Common myeloid progenitor, CD34-positive (primary cell): ENCODE measurements around the gene PFN1.

Source experiments
- CTCF ChIA-PET: fragments of 350-600 bp; sonication (Branson Sonifier 250); formaldehyde crosslinking; loops from one replicate; lab custom pipeline; 2021; ENCODE audit warnings: antibody characterized with exemption; lab: Charles Lee
- POLR2A ChIA-PET: fragments of 350-600 bp; sonication (Branson Sonifier 250); formaldehyde crosslinking; loops from one replicate; lab custom pipeline; 2021; ENCODE audit warnings: antibody characterized with exemption; lab: Charles Lee
- DNase-seq, 3 donors: peaks; one replicate each; pipeline versions ENCODE4 v3.0.0 to v3.0.0-alpha.2; 2013
- H3K27ac ChIP-seq, 2 experiments: 1 replicate in 1 of 2; 2 replicates in 1 of 2; pipeline ENCODE4 v1.7.0; 2013; ENCODE audit warnings: inconsistent platforms in 2 of 2, low read length in 2 of 2, mild to moderate bottlenecking in 2 of 2, low read depth in 1 of 2, moderate library complexity in 1 of 2; ENCODE audit not compliant: severe bottlenecking in 2 of 2, insufficient read depth in 1 of 2, poor library complexity in 1 of 2
- H3K27me3 ChIP-seq, 5 experiments: replicated peaks in 2 of 5; 1 replicate in 3 of 5; 2 replicates in 2 of 5; pipeline versions ENCODE4 v1.6.1 to v1.7.0; 2013; ENCODE audit warnings: low read length in 4 of 5, mild to moderate bottlenecking in 2 of 5, moderate library complexity in 2 of 5, inconsistent platforms in 1 of 5; ENCODE audit not compliant: insufficient read depth in 5 of 5, control insufficient read depth in 4 of 5
- H3K36me3 ChIP-seq, 4 experiments: 1 replicate in 2 of 4; 2 replicates in 2 of 4; pipeline versions ENCODE4 v1.6.1 to v1.7.0; 2013; ENCODE audit warnings: low read length in 3 of 4, control low read depth in 1 of 4, mild to moderate bottlenecking in 1 of 4; ENCODE audit not compliant: control insufficient read depth in 4 of 4, insufficient read depth in 4 of 4
- H3K4me1 ChIP-seq, 4 experiments: 1 replicate in 3 of 4; 2 replicates in 1 of 4; pipeline versions ENCODE4 v1.6.1 to v1.7.1; 2013; ENCODE audit warnings: low read length in 3 of 4, mild to moderate bottlenecking in 3 of 4, control low read depth in 1 of 4, inconsistent platforms in 1 of 4, moderate library complexity in 1 of 4; ENCODE audit not compliant: control insufficient read depth in 4 of 4, insufficient read depth in 4 of 4; ENCODE audit errors: control extremely low read depth in 1 of 4
- H3K4me3 ChIP-seq, 7 experiments: 1 replicate in 4 of 7; 2 replicates in 3 of 7; pipeline versions ENCODE4 v1.5.1 to v1.7.0; 2013; ENCODE audit warnings: mild to moderate bottlenecking in 7 of 7, low read length in 6 of 7, moderate library complexity in 6 of 7, inconsistent platforms in 2 of 7, low read depth in 2 of 7, control low read depth in 1 of 7; ENCODE audit not compliant: insufficient read depth in 4 of 7, control insufficient read depth in 1 of 7; ENCODE audit errors: extremely low read depth in 1 of 7
- H3K9me3 ChIP-seq, 5 experiments: 1 replicate in 4 of 5; 2 replicates in 1 of 5; pipeline versions ENCODE4 v1.6.1 to v1.7.1; 2013; ENCODE audit warnings: low read length in 4 of 5, mild to moderate bottlenecking in 2 of 5, inconsistent platforms in 1 of 5, low read depth in 1 of 5, moderate library complexity in 1 of 5; ENCODE audit not compliant: control insufficient read depth in 4 of 5, insufficient read depth in 2 of 5; ENCODE audit errors: control extremely low read depth in 1 of 5
- WGBS: methylation state at CpG from one replicate; pipeline ENCODE4 v1.1.5; 2013; ENCODE audit not compliant: insufficient coverage; 5-methylcytosine and 5-hydroxymethylcytosine counted together

PFN1 gene

DNA sequence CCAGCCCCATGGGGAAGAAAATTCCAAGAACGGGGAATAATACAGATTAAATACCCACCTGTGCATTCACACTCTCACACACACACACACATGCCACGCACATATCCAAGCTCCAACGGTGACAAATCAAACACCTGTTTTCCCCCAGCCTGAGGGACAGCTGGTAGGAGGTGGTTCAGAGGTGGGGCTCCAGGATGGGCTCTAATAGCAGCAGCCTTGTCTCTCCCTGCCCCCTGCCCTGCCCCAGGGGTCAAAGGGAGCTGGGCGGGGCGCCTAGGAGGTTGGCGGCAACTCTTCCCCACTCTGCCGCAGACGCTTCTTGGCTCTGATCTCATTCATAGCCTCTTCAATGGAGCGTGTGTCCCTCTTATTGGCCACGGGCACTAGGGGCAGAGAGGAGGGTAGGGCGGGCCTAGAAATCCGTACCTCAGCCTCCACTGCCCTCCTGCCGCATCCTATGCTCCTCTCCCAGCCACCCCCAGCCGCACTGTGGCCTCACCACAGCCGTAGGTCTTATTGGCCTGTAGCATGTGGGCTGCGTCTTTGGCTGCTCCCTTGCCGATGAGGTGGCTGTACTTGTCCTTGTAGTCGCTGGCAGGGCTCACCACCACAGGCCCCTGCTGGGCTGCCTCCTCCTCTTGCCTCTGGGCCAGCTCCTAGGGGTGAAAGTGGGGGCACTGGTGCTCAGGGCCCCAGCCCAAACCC is 11.1 kb upstream of the PFN1 start:
- WGBS = 98% methylated on average over 7 of the region's 18 CpGs
- POLR2A ChIA-PET = no interaction called here
- peaks cover 7 to 23% (median 20%) of the 10 kb centered on the region in 4 experiments for H3K36me3 ChIP-seq

DNA sequence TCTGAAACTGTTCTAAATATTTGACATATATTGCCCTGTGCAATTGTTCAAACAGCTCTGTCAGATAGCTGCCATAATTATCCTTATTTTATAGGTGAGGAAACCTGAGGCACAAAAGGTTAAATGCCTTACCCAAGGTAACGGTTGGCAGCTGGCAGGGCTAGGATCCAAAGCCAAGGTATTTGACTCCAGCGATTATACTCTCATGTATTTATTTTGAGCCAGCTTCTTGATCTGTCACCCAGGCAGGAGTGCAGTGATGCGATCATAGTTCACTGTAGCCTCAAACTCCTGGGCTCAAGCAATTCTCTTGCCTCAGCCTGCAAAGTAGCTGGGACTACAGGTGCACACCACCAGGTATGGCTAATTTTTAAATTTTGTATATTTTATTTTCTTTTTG is 9.8 kb upstream of the PFN1 start:
- Histone ChIP-seq H3K4me3 (no peak overlapping the region), H3K27me3 (no peaks in the 10 kb centered on the region), H3K27ac (no peak overlapping the region), H3K9me3 (no peaks in the 10 kb centered on the region), H3K36me3 (peaks cover 7 to 23% (median 20%) of the 10 kb centered on the region in 4 experiments), H3K4me1 (no peaks in the 10 kb centered on the region)
- DNase-seq = no peak
- POLR2A ChIA-PET = no interaction called here
- WGBS = 94% methylated on average over 3 of the region's 3 CpGs
- CTCF ChIA-PET = interaction anchor here (1.0 to 8.5 kb wide), 4 partner anchors 8 to 49 kb away, joined by 3 to 69 read pairs (median 4); partner anchors contain the start of genes RNF167, SLC25A11 and SPAG7

More for the DNA sequence above, 11.1 kb upstream of the PFN1 start:
- no peaks in the 10 kb centered on the region for H3K9me3 ChIP-seq
- no peak overlapping the region for H3K27ac ChIP-seq
- no peaks in the 10 kb centered on the region for H3K4me1 ChIP-seq
- no peaks in the 10 kb centered on the region for H3K27me3 ChIP-seq
- no peak for DNase-seq
- CTCF ChIA-PET = interaction anchor here (1.2 to 8.5 kb wide), 4 partner anchors 7 to 23 kb away, joined by 3 to 69 read pairs (median 3); partner anchors contain the start of genes PFN1 and SPAG7
- H3K4me3 ChIP-seq = no peak overlapping the region

DNA sequence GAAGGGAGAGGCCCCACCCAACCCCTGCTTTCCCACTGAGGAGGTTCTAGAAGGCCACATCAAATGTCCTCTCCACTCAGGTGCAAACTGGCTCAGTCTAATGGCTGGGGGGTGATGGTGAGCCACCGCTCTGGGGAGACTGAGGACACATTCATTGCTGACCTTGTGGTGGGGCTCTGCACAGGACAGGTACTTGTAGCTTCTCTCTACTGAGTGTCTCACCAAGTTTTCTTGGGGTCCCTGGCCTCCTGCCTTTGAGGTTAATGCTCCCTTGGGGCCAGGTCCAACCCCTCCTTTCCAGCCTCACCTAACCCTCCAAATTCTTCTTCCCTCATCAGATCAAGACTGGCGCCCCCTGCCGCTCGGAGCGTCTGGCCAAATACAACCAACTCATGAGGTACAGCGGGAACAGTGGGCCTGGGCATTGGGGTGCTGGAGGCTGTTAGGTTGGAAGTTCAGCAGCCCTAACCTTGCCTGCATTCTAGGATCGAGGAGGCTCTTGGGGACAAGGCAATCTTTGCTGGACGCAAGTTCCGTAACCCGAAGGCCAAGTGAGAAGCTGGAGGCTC is 8.2 kb upstream of the PFN1 start:
- no peak overlapping the region for H3K4me3 ChIP-seq
- ChIA-PET CTCF (interaction anchor here (0.6 to 8.5 kb wide), 7 partner anchors 9 to 51 kb away, joined by 3 to 69 read pairs (median 4); partner anchors contain the start of genes RNF167, SLC25A11 and SPAG7), POLR2A (no interaction called here)
- peaks cover 7 to 22% (median 19%) of the 10 kb centered on the region in 4 experiments for H3K36me3 ChIP-seq
- no peak overlapping the region for H3K27ac ChIP-seq
- H3K9me3 ChIP-seq = no peaks in the 10 kb centered on the region
- peak in 2 of 3 donors; percentile 54 to 57 for DNase-seq
- WGBS = 90% methylated on average over 10 of the region's 10 CpGs
- no peaks in the 10 kb centered on the region for H3K27me3 ChIP-seq
- peaks cover 0 to 4% (median 0%) of the 10 kb centered on the region in 4 experiments for H3K4me1 ChIP-seq

DNA sequence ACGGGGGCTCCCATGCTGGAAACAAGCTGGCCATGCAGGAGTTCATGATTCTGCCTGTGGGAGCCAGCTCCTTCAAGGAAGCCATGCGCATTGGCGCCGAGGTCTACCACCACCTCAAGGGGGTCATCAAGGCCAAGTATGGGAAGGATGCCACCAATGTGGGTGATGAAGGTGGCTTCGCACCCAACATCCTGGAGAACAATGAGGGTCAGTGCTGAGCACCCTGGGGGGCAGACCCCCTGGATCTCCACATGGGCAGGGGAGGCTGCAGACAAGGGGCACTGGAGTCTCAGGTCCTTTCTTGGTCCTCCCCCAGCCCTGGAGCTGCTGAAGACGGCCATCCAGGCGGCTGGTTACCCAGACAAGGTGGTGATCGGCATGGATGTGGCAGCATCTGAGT is 6.8 kb upstream of the PFN1 start:
- no peaks in the 10 kb centered on the region for H3K27me3 ChIP-seq
- H3K9me3 ChIP-seq = no peaks in the 10 kb centered on the region
- H3K36me3 ChIP-seq = peaks cover 2 to 14% (median 12%) of the 10 kb centered on the region in 4 experiments
- H3K27ac ChIP-seq = no peak overlapping the region
- no peak overlapping the region for H3K4me3 ChIP-seq
- ChIA-PET POLR2A (no interaction called here), CTCF (interaction anchor here (1.0 to 8.5 kb wide), 7 partner anchors 8 to 52 kb away, joined by 3 to 69 read pairs (median 4); partner anchors contain the start of genes CHRNE and SPAG7)
- peaks cover 2 to 19% (median 13%) of the 10 kb centered on the region in 4 experiments for H3K4me1 ChIP-seq
- WGBS = 99% methylated on average over 6 of the region's 8 CpGs
- no peak for DNase-seq

DNA sequence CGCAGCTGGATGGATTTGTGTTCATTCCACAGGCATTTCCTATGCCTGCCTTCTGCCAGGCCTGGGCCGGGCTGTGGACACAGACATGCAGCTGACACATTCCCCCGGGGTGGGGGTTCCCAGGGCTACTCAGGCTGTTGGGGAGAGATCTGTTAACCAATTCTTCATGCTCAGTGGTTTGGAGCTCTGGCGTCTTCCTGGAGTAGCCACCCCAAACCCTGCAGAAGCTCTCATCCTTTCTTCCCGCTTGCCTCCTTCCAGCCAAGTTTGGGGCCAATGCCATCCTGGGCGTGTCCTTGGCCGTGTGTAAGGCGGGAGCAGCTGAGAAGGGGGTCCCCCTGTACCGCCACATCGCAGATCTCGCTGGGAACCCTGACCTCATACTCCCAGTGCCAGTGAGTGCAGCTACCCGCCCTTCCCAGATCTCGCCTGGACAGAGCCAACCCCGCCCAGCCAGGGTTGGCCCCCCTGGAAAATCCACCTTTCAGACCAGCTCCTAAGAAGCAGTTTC is 5.2 kb upstream of the PFN1 start:
- WGBS = 94% methylated on average over 12 of the region's 14 CpGs
- H3K27ac ChIP-seq = no peak overlapping the region
- no peak for DNase-seq

DNA sequence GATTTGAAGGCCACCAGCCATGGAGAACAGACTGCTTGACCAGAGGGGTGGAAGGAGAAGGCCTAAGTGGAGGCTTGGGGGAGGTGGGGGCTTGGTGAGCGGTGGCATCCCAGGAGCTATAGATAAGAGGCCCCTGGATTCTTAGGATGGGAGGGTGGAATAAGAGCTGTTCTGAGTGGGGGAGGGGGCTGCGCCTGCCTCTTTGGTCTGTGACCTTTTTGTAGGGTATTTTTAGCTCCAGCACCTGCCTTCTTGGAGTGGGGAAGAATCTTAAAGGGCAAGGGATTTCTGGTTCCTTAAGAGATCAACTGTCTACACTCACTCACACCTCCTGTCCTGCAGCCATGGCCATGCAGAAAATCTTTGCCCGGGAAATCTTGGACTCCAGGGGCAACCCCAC is 3.2 kb upstream of the PFN1 start:
- POLR2A ChIA-PET = no interaction called here
- Histone ChIP-seq H3K9me3 (no peaks in the 10 kb centered on the region), H3K4me1 (peaks cover 6 to 34% (median 30%) of the 10 kb centered on the region in 4 experiments), H3K36me3 (peaks cover 0 to 6% (median 0%) of the 10 kb centered on the region in 4 experiments), H3K4me3 (no peak overlapping the region), H3K27me3 (no peaks in the 10 kb centered on the region), H3K27ac (no peak overlapping the region)
- DNase-seq = no peak
- 100% methylated on average over 1 of the region's 3 CpGs for WGBS
- CTCF ChIA-PET = interaction anchor here (1.0 to 8.5 kb wide), 4 partner anchors 15 to 42 kb away, joined by 3 to 69 read pairs (median 19); partner anchors contain the start of gene SPAG7

More for the DNA sequence above, 5.2 kb upstream of the PFN1 start:
- Histone ChIP-seq H3K4me3 (no peak overlapping the region), H3K36me3 (peaks cover 0 to 3% (median under 1%) of the 10 kb centered on the region in 4 experiments), H3K4me1 (peaks cover 2 to 29% (median 22%) of the 10 kb centered on the region in 4 experiments), H3K27me3 (no peaks in the 10 kb centered on the region), H3K9me3 (no peaks in the 10 kb centered on the region)
- POLR2A ChIA-PET = interaction anchor here (0.7 to 1.6 kb wide), 2 partner anchors 13 to 40 kb away, joined by 3 read pairs; partner anchors contain the start of genes RNF167 and SLC25A11
- CTCF ChIA-PET = interaction anchor here (8.0 to 8.5 kb wide), 2 partner anchors 13 to 44 kb away, joined by 35 to 69 read pairs; partner anchors contain the start of gene SPAG7
